Measurements from ENCODE around the gene SNAPC3. TPM values are rescaled to one million over a fixed set of nuclear protein-coding genes. Genes with fewer than 3 reads are reported as not detected.
A peak's percentile ranks its signal among the peaks of the same experiment; 100 is the strongest.

Gene SNAPC3
- total RNA-seq, 1 experiment from 2014 or later: 21.9 TPM

DNA sequence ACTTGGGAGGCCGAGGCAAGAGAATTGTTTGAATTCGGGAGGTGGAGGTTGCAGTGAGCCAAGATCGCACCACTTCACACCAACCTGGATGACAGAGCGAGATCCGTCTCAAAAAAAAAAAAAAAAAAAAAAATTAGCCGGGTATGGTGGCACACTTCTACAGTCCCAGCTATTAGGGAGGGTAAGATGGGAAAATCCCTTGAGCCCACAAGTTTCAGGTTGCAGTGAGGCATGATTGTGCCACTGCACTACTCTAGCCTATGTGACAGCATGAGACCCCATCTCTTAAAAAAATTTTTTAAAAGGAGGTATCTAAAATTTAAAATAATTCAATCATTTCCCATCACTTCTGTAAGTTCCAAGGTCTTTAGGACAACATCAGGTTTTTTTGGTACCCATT is 62.1 kb downstream of the SNAPC3 start:
- Mint-ChIP-seq H3K4me3 (ENCODE audit: unreplicated experiment) (no peak overlapping the region), H3K27ac (ENCODE audit: low read depth, unreplicated experiment) (no peak overlapping the region), H3K9me3 (ENCODE audit: unreplicated experiment) (no peaks in the 10 kb centered on the region), H3K4me1 (ENCODE audit: insufficient read depth, unreplicated experiment) (no peaks in the 10 kb centered on the region), H3K36me3 (ENCODE audit: insufficient read depth, unreplicated experiment) (peaks cover 59% of the 10 kb centered on the region), H3K27me3 (ENCODE audit: insufficient read depth, unreplicated experiment) (no peaks in the 10 kb centered on the region)
- intact Hi-C loops (cut with micrococcal nuclease): no loop called here
- POLR2A ChIA-PET: no interaction called here
- no TSS peak for BruUV-seq (replicated peaks)
- TF ChIP-seq, protein P1, sequence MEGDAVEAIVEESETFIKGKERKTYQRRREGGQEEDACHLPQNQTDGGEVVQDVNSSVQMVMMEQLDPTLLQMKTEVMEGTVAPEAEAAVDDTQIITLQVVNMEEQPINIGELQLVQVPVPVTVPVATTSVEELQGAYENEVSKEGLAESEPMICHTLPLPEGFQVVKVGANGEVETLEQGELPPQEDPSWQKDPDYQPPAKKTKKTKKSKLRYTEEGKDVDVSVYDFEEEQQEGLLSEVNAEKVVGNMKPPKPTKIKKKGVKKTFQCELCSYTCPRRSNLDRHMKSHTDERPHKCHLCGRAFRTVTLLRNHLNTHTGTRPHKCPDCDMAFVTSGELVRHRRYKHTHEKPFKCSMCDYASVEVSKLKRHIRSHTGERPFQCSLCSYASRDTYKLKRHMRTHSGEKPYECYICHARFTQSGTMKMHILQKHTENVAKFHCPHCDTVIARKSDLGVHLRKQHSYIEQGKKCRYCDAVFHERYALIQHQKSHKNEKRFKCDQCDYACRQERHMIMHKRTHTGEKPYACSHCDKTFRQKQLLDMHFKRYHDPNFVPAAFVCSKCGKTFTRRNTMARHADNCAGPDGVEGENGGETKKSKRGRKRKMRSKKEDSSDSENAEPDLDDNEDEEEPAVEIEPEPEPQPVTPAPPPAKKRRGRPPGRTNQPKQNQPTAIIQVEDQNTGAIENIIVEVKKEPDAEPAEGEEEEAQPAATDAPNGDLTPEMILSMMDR (IDR thresholded peaks at IDR 0.05; ENCODE audit: unreplicated experiment): no peak
- CTCF ChIA-PET: interaction anchor here (0.7 to 1.3 kb wide), 6 partner anchors 17 to 122 kb away, joined by 3 to 4 read pairs (median 3); no protein-coding TSS in a partner anchor
- no peak for DNase-seq (ENCODE audit: unreplicated experiment)

DNA sequence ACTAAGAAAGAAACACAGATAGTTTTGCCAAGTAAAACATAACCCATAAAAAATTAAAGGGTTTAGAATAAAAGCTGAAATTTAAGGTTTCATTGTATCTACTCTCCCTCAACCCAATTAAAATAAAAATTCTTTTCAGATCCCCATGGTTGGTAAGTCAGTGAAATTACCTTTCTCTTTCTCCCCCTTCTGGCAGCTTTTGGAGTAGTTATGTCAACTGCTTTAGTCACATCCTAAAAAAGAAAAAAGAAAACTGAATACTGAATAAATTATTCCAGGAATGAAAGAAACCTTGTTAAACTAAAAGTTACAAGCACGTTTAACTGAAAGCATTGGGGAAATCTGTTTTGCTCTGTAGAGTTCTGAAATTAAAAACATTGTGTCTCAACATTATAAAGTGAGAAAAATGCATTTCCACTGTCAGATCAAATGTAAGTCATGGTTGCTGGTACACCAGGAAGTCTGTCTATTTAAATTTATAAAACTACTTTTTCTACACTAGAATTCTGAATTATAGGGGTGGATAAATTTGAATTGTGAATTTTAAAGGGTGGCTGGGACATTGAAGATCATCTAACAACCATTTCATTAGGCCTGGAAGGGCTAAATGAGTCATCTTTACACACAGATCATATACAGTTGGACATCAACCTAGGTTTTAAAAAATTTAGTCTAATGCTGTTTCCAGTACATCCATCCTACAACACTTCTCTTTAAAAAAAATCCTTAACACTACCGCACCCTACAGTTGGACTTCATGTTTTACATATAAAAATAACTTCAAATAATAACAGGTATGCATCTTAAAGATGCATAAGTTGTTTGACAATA is 63.4 kb downstream of the SNAPC3 start:
- no peaks in the 10 kb centered on the region for H3K27me3 Mint-ChIP-seq (ENCODE audit: insufficient read depth, unreplicated experiment)
- H3K4me1 Mint-ChIP-seq (ENCODE audit: insufficient read depth, unreplicated experiment): no peaks in the 10 kb centered on the region
- ChIA-PET CTCF (interaction anchor here (0.6 to 1.2 kb wide), 4 partner anchors 19 to 1130 kb away, joined by 3 read pairs; no protein-coding TSS in a partner anchor), POLR2A (interaction anchor here (0.7 to 0.8 kb wide), 2 partner anchors 10 to 19 kb away, joined by 3 read pairs; no protein-coding TSS in a partner anchor)
- no peaks in the 10 kb centered on the region for H3K9me3 Mint-ChIP-seq (ENCODE audit: unreplicated experiment)
- TF ChIP-seq, protein P1 (IDR thresholded peaks at IDR 0.05; ENCODE audit: unreplicated experiment): peak; percentile 26
- no peak overlapping the region for H3K27ac Mint-ChIP-seq (ENCODE audit: low read depth, unreplicated experiment)
- intact Hi-C loops (cut with micrococcal nuclease): loop anchor here (2.0 kb wide), 1 partner anchor 121 kb away; no protein-coding TSS in a partner anchor
- no TSS peak for BruUV-seq (replicated peaks)
- H3K36me3 Mint-ChIP-seq (ENCODE audit: insufficient read depth, unreplicated experiment): peaks cover 59% of the 10 kb centered on the region
- peak; percentile 37 for DNase-seq (ENCODE audit: unreplicated experiment)
- H3K4me3 Mint-ChIP-seq (ENCODE audit: unreplicated experiment): no peak overlapping the region

DNA sequence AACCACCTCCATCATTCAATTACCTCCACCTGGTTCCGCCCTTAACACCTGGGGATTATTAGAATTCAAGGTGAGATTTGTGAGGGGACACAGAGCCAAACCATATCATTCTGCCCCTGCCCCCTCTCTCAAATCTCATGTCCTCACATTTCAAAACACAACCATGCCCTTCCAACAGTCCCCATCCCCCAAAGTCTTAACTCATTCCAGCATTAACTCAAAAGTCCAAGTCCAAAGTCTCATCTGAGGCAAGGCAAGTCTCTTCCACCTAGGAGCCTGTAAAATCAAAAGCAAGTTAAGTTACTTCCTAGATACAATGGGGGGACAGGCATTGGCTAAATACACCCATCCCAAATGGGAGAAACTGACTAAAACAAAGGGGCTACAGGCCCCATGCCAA is 69.3 kb downstream of the SNAPC3 start:
- no peak overlapping the region for H3K4me3 Mint-ChIP-seq (ENCODE audit: unreplicated experiment)
- H3K9me3 Mint-ChIP-seq (ENCODE audit: unreplicated experiment): no peaks in the 10 kb centered on the region
- H3K4me1 Mint-ChIP-seq (ENCODE audit: insufficient read depth, unreplicated experiment): no peaks in the 10 kb centered on the region
- H3K36me3 Mint-ChIP-seq (ENCODE audit: insufficient read depth, unreplicated experiment): peaks cover 29% of the 10 kb centered on the region
- H3K27me3 Mint-ChIP-seq (ENCODE audit: insufficient read depth, unreplicated experiment): no peaks in the 10 kb centered on the region
- DNase-seq (ENCODE audit: unreplicated experiment): no peak
- intact Hi-C loops (cut with micrococcal nuclease): no loop called here
- no peak overlapping the region for H3K27ac Mint-ChIP-seq (ENCODE audit: low read depth, unreplicated experiment)
- POLR2A ChIA-PET: no interaction called here
- TF ChIP-seq, protein P1 (IDR thresholded peaks at IDR 0.05; ENCODE audit: unreplicated experiment): no peak
- BruUV-seq (replicated peaks): no TSS peak
- CTCF ChIA-PET: interaction anchor here (0.6 kb wide), 1 partner anchor 9 kb away, joined by 3 read pairs; no protein-coding TSS in a partner anchor

DNA sequence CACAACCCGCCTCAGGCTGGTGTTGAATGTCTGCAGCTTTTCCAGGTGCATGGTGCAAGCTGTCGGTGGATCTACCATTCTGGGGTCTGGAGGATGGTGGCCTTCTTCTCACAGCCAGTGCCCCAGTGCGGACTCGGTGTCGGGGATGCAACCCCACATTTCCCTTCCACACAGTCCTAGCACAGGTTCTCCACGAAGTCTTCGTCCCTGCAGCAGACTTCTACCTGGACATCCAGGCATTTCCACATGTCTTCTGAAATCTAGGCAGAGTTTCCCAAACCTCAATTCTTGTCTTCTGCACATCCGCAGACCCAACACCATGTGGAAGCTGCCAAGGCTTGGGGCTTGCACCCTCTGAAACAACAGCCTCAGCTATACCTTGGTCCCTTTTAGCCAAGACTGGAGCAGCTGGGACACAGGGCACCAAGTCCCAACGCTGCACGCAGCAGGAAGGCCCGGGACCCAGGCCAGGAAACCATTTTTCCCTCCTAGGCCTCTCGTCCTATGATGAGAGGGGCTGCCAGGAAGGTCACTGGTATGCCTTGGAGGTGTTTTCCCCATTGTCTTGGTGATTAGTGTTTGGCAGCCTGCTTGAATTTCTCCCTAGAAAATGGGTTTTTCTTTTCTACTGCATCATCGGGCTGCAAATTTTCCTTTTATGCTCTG is 69.9 kb downstream of the SNAPC3 start:
- POLR2A ChIA-PET: no interaction called here
- Mint-ChIP-seq H3K27ac (ENCODE audit: low read depth, unreplicated experiment) (no peak overlapping the region), H3K36me3 (ENCODE audit: insufficient read depth, unreplicated experiment) (peaks cover 29% of the 10 kb centered on the region)

More for the DNA sequence above, 69.9 kb downstream of the SNAPC3 start:
- CTCF ChIA-PET: interaction anchor here (0.6 kb wide), 1 partner anchor 9 kb away, joined by 3 read pairs; no protein-coding TSS in a partner anchor
- Mint-ChIP-seq H3K9me3 (ENCODE audit: unreplicated experiment) (no peaks in the 10 kb centered on the region), H3K4me3 (ENCODE audit: unreplicated experiment) (no peak overlapping the region), H3K4me1 (ENCODE audit: insufficient read depth, unreplicated experiment) (no peaks in the 10 kb centered on the region), H3K27me3 (ENCODE audit: insufficient read depth, unreplicated experiment) (no peaks in the 10 kb centered on the region)
- no TSS peak for BruUV-seq (replicated peaks)
- intact Hi-C loops (cut with micrococcal nuclease): no loop called here
- TF ChIP-seq, protein P1 (IDR thresholded peaks at IDR 0.05; ENCODE audit: unreplicated experiment): no peak
- no peak for DNase-seq (ENCODE audit: unreplicated experiment)
